NT2/D1 (cell line): ENCODE measurements around the gene DACH1.

Experiments
- SUZ12 ChIP-seq: IDR thresholded peaks from 2 replicates; pipeline ENCODE4 v1.6.1; 2011; ENCODE audit not compliant: insufficient read length, insufficient read depth; ENCODE audit errors: extremely low read depth
- YY1 ChIP-seq: IDR thresholded peaks from 2 replicates; pipeline ENCODE4 v1.6.1; 2011; ENCODE audit not compliant: insufficient read length, insufficient read depth
- ZNF274 ChIP-seq: IDR thresholded peaks from 2 replicates; pipeline ENCODE4 v1.6.1; 2011; ENCODE audit warnings: mild to moderate bottlenecking, low read depth, low read length

- TF ChIP-seq ZNF274 (no peak), SUZ12 (no peak), YY1 (no peak)
These were observed 269.9 kb downstream of the DACH1 start for GRCh38 chr13:71597150-71597549.
